Measurements from ENCODE around the gene LYPD5.

The LYPD5 gene

DNA sequence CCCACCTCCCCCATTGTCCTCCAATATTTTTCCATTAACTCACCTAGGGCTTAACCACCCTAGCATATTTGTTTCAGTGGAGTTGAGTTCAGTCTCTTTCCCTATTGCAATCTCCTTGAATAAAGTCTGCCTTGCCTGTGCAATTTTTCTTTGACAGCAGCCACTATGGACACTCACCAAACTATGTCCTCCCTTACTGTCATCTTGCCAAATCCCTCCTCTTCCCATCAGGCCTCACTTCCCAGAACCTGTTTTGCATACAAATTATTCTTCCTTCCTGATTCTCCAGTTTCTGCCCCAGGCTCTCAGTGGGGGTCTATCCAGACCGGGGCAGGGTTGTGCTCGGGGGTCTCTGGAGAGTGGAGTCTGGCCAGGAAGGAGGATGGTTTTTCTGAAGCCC is 2.2 kb upstream of the LYPD5 start:
- H3K4me3 ChIP-seq (replicated peaks in 1 of 2; ENCODE audit: low read depth in 2 of 2, low read length in 2 of 2), result no peak overlapping the region
- DNase-seq (ENCODE audit: low read depth in 2 of 2), result no peak
- TF ChIP-seq, protein P1, sequence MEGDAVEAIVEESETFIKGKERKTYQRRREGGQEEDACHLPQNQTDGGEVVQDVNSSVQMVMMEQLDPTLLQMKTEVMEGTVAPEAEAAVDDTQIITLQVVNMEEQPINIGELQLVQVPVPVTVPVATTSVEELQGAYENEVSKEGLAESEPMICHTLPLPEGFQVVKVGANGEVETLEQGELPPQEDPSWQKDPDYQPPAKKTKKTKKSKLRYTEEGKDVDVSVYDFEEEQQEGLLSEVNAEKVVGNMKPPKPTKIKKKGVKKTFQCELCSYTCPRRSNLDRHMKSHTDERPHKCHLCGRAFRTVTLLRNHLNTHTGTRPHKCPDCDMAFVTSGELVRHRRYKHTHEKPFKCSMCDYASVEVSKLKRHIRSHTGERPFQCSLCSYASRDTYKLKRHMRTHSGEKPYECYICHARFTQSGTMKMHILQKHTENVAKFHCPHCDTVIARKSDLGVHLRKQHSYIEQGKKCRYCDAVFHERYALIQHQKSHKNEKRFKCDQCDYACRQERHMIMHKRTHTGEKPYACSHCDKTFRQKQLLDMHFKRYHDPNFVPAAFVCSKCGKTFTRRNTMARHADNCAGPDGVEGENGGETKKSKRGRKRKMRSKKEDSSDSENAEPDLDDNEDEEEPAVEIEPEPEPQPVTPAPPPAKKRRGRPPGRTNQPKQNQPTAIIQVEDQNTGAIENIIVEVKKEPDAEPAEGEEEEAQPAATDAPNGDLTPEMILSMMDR (IDR thresholded peaks at IDR 0.05; ENCODE audit: low read depth, low read length), result no peak

DNA sequence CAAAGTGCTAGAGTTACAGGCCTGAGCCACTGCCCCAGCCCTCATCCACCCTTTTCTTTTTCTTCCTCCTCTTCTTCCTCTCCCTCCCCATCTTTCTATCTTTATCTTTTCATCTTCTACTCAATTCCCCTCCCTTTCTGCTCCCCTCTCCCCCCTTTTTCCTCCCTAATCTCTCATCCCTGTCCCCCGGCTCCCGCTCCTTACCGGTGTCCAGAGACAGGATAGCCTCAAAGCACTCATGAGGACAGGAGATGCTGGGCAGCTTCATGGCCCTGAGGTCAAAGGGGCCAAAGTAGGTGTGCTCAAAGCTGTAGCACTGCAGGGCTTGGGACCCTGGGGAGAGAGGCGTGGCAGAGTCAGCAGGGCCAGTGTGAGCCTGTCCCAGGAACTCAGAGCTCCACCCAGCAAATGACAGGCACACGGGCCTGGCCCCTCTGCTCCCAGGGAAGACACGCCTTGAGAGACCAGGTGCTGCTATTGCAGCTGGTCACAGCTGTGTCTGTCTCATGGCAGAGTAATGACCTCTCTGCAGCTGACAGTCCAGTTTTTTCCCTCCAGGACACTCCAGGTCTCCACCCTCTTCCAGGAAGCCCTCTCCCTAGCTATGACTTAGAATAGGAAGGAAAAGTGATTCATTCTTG is 2.6 kb downstream of the LYPD5 start:
- H3K4me3 ChIP-seq (replicated peaks in 1 of 2; ENCODE audit: low read depth in 2 of 2, low read length in 2 of 2), result no peak overlapping the region
- TF ChIP-seq, protein P1 (IDR thresholded peaks at IDR 0.05; ENCODE audit: low read depth, low read length), result no peak
- no peak for DNase-seq (ENCODE audit: low read depth in 2 of 2)

DNA sequence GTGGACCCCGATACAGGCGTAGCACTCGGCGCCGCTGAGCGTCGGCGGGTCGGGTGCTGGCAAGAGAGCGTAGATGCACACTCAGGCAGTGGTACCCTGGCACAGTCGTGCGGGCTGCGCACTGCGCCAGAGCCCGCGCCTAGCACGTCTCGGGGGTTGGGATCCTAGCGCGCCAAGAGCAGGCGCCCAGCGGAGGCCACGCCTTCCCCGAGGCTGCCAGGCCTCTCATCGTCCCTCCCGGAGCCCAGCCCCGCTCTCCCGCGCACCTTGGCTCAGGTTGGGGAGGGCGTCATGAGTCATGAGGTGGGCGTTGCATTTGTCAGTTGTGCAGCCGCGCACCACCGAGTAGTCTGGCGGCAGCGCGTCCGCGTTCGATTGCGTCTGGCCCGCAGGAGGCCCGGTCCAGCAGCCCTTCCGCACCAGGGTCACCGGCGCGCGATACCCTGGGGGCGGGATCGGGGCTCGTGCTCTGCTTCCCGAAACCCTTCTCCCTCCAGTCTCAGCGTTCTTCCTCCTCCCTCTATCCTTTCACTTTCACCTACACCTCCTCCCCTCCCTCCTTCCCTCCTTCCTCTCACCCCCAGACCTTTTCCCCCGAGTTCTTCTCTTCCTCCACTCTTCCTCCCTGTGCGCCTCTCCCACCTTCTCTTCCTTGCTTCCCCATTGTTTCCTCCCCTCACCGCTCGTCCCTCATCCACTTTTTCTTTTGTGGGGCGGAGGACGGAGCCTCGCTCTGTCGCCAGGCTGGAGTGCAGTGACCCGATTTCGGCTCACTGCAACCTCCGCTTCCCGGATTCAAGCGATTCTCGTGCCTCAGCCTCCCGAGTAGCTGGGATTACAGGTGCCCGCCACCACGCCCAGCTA is 3.5 kb downstream of the LYPD5 start:
- peak in 1 of 2 donors; percentile 16 for DNase-seq (ENCODE audit: low read depth in 2 of 2)
- H3K4me3 ChIP-seq (replicated peaks in 1 of 2; ENCODE audit: low read depth in 2 of 2, low read length in 2 of 2), result peak overlapping the region; percentile 53
- TF ChIP-seq, protein P1 (IDR thresholded peaks at IDR 0.05; ENCODE audit: low read depth, low read length), result no peak

DNA sequence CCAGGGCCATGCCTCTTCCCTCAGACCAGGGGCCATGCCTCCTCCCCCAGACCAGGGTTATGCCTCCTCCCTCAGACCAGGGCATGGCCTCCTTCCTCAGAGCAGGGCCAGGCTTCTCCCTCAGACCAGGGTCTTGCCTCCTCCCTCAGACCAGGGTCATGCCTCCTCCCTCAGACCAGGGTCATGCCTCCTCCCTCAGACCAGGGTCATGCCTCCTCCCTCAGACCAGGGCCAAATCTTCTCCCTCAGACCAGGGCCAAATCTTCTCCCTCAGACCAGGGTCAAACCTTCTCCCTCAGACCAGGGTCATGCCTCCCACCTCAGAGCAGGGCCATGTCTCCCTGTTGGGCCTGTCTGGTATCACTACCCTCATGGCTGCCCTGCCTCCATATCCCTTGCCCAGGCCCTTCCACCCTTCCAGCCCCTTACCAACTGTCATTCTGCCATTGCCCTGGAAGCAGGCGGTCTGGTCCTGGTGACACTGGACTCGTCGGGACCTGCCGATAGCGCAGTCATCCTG is 4.2 kb downstream of the LYPD5 start:
- TF ChIP-seq, protein P1 (IDR thresholded peaks at IDR 0.05; ENCODE audit: low read depth, low read length), result no peak
- no peak for DNase-seq (ENCODE audit: low read depth in 2 of 2)
- H3K4me3 ChIP-seq (replicated peaks in 1 of 2; ENCODE audit: low read depth in 2 of 2, low read length in 2 of 2), result peak overlapping the region; percentile 53

DNA sequence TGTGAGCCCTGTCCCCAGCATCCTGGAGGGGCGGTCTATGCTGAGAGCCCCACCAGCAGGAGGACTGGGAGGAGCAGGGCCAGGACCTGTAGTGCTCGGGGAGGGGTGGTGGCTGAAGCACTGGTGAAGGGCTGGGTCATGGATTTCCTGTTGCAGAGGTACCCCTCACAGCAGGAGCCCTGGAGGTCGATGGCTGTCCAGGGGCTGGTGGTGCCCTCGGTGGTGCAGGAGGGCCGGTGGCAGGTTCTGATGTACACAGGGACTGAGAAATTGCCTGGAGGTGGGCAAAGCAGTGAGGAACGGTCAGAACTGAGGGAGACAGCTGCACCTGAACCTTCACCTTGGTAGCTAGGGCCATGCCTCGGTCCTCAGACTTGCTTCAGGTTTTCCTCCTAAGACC is 4.7 kb downstream of the LYPD5 start:
- H3K4me3 ChIP-seq (replicated peaks in 1 of 2; ENCODE audit: low read depth in 2 of 2, low read length in 2 of 2), result no peak overlapping the region
- DNase-seq (ENCODE audit: low read depth in 2 of 2), result no peak
- TF ChIP-seq, protein P1 (IDR thresholded peaks at IDR 0.05; ENCODE audit: low read depth, low read length), result no peak

DNA sequence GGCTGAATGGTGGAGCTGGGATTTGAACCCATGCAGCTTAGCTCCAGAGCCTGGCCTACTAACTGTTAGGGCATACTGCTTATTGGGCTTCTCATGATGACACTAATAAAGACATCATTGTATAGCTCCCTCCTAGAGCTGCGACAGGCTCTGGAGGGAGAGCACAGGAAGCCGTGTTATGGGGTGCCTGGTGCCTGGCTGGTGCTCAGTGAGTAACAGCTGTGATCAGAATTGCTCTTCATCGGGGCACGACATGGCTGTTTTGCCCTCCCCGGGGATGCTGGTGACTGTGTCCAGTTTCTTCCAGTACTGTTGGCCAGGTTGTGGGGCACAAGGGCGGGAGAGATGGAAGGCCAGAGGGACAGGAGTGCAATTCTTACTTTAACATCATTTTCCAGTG is 5.1 kb downstream of the LYPD5 start:
- no peak for DNase-seq (ENCODE audit: low read depth in 2 of 2)
- TF ChIP-seq, protein P1 (IDR thresholded peaks at IDR 0.05; ENCODE audit: low read depth, low read length), result no peak
- H3K4me3 ChIP-seq (replicated peaks in 1 of 2; ENCODE audit: low read depth in 2 of 2, low read length in 2 of 2), result no peak overlapping the region

All from cardiac fibroblast (primary cell).